K562 (cell line): Measurements from ENCODE around the gene LSM12.

ENCODE experiments used
- AFF1 ChIP-seq, 2 experiments: fragments of 450-650 bp; IDR thresholded peaks; 2 replicates each; pipeline ENCODE4 v1.6.1; 2018; ENCODE audit warnings: mild to moderate bottlenecking in 2 of 2, low read depth in 1 of 2; ENCODE audit not compliant: partially characterized antibody in 2 of 2
- CHAMP1 ChIP-seq: fragments of 450-650 bp; IDR thresholded peaks from 2 replicates; pipeline ENCODE4 v1.6.1; 2016; ENCODE audit warnings: mild to moderate bottlenecking
- CREB1 ChIP-seq, 2 experiments: sonication (generic) in 1 of 2; formaldehyde crosslinking in 1 of 2; IDR thresholded peaks; 2 replicates each; pipeline versions ENCODE4 v1.6.1 to v1.8.0; 2012 to 2022; ENCODE audit warnings: inconsistent platforms in 1 of 2, mild to moderate bottlenecking in 1 of 2, missing genetic modification reagents in 1 of 2, moderate library complexity in 1 of 2
- CREB3 ChIP-seq: fragments of 450-650 bp; conservative IDR thresholded peaks from 2 replicates; pipeline ENCODE4 v1.6.1; 2016; ENCODE audit warnings: missing genetic modification characterization, low read depth, mild to moderate bottlenecking, missing compliant biosample characterization, moderate library complexity
- CTCF ChIP-seq, 3 experiments: IDR thresholded peaks in 2 of 3; conservative IDR thresholded peaks in 1 of 3; 2 replicates each; pipeline ENCODE4 v1.5.1; 2011 to 2012; ENCODE audit warnings: low read length in 3 of 3, mild to moderate bottlenecking in 3 of 3, control low read depth in 2 of 3, improper control_type of control experiment in 1 of 3, inconsistent platforms in 1 of 3, low read depth in 1 of 3, mixed read lengths in 1 of 3, moderate library complexity in 1 of 3; ENCODE audit not compliant: insufficient read depth in 2 of 3
- FOXK1 ChIP-seq: sonication (generic); formaldehyde crosslinking; IDR thresholded peaks from 2 replicates; pipeline ENCODE4 v1.8.0; 2022; ENCODE audit warnings: missing genetic modification reagents, mild to moderate bottlenecking, borderline replicate concordance
- JUN ChIP-seq, 2 experiments: sonication (generic) in 1 of 2; formaldehyde crosslinking in 1 of 2; IDR thresholded peaks; 2 replicates each; pipeline versions ENCODE4 v1.6.1 to v1.8.0; 2012 to 2022; ENCODE audit warnings: borderline replicate concordance in 2 of 2, mild to moderate bottlenecking in 2 of 2, improper control_type of control experiment in 1 of 2, low read depth in 1 of 2, low read length in 1 of 2, missing genetic modification reagents in 1 of 2
- MTF1 ChIP-seq: fragments of 250-450 bp; sonication (Bioruptor Pico); IDR thresholded peaks from 2 replicates; pipeline ENCODE4 v1.9.0; 2021; ENCODE audit warnings: moderate library complexity, mild to moderate bottlenecking, inconsistent platforms, borderline replicate concordance
- NFE2 ChIP-seq: IDR thresholded peaks from 2 replicates; pipeline ENCODE4 v1.6.1; 2014; ENCODE audit warnings: antibody characterized with exemption, low read depth
- SIRT6 ChIP-seq: IDR thresholded peaks from one replicate; pipeline ENCODE4 v1.6.1; 2012; ENCODE audit warnings: low read depth, mild to moderate bottlenecking, control low read depth, inconsistent platforms, low read length, moderate library complexity
- SIX5 ChIP-seq, 2 experiments: IDR thresholded peaks; 2 replicates each; pipeline ENCODE4 v1.6.1; 2011; ENCODE audit warnings: low read length in 2 of 2, borderline replicate concordance in 1 of 2, low read depth in 1 of 2, mild to moderate bottlenecking in 1 of 2, moderate library complexity in 1 of 2; ENCODE audit not compliant: insufficient read depth in 1 of 2
- TAF15 ChIP-seq: fragments of 200-400 bp; formaldehyde crosslinking; IDR thresholded peaks from 2 replicates; pipeline ENCODE4 v1.6.1; 2017; ENCODE audit warnings: mild to moderate bottlenecking, low read depth, low read length, moderate library complexity
- ZNF766 ChIP-seq: fragments of 200-800 bp; sonication (Bioruptor generic); conservative IDR thresholded peaks from 2 replicates; pipeline ENCODE4 v1.6.1; 2016; ENCODE audit warnings: missing genetic modification characterization, missing compliant biosample characterization
- TF ChIP-seq, protein P1 (sequence below), 2 experiments: fragments of 450-650 bp; formaldehyde crosslinking in 1 of 2; IDR thresholded peaks; 2 replicates each; pipeline versions ENCODE4 v1.4.0 to v1.6.1; 2014 to 2020; ENCODE audit warnings: mild to moderate bottlenecking in 2 of 2, borderline replicate concordance in 1 of 2, low read depth in 1 of 2

DNA sequence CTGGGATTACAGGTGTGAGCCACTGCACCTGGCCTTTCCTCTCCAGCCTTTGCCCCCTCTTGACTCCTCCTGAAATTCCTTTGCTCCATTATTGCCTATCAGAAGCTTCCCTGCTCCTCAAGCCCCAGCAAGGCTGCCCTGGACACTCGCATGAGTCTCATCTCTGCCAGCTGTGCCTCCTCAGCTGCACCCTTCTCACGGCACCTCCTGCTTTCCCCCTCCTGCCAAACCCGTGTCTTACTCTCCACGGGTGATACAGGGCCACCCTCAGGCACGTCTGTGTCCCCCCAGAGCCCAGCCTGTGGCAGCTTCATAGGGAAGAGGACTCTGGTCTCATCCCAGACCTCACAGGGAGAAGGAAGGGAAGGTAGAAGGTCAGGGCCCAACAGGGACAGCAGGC lies 19.4 kb upstream of the LSM12 start:
- no peak for TF ChIP-seq SIX5 (IDR thresholded peaks at IDR 0.05; ENCODE audit: borderline replicate concordance in 1 of 2, insufficient read depth in 1 of 2, low read depth in 1 of 2, low read length in 2 of 2)
- TF ChIP-seq MTF1 (CRISPR knock-in tag): no peak
- TF ChIP-seq CHAMP1: no peak
- TF ChIP-seq CTCF (IDR thresholded peaks at IDR 0.05 in 2 of 3, conservative IDR thresholded peaks at IDR 0.05 in 1 of 3; ENCODE audit: insufficient read depth in 2 of 3, low read depth in 1 of 3, low read length in 3 of 3): no peak
- TF ChIP-seq ZNF766: no peak
- TF ChIP-seq CREB3 (tag): no peak
- no peak for TF ChIP-seq SIRT6
- no peak for TF ChIP-seq CREB1 (IDR thresholded peaks at IDR 0.05)
- TF ChIP-seq CREB1 (CRISPR knock-in tag; IDR thresholded peaks at IDR 0.05): no peak
- TF ChIP-seq NFE2: no peak
- no peak for TF ChIP-seq FOXK1 (CRISPR knock-in tag)
- no peak for TF ChIP-seq TAF15
- TF ChIP-seq, protein P1, sequence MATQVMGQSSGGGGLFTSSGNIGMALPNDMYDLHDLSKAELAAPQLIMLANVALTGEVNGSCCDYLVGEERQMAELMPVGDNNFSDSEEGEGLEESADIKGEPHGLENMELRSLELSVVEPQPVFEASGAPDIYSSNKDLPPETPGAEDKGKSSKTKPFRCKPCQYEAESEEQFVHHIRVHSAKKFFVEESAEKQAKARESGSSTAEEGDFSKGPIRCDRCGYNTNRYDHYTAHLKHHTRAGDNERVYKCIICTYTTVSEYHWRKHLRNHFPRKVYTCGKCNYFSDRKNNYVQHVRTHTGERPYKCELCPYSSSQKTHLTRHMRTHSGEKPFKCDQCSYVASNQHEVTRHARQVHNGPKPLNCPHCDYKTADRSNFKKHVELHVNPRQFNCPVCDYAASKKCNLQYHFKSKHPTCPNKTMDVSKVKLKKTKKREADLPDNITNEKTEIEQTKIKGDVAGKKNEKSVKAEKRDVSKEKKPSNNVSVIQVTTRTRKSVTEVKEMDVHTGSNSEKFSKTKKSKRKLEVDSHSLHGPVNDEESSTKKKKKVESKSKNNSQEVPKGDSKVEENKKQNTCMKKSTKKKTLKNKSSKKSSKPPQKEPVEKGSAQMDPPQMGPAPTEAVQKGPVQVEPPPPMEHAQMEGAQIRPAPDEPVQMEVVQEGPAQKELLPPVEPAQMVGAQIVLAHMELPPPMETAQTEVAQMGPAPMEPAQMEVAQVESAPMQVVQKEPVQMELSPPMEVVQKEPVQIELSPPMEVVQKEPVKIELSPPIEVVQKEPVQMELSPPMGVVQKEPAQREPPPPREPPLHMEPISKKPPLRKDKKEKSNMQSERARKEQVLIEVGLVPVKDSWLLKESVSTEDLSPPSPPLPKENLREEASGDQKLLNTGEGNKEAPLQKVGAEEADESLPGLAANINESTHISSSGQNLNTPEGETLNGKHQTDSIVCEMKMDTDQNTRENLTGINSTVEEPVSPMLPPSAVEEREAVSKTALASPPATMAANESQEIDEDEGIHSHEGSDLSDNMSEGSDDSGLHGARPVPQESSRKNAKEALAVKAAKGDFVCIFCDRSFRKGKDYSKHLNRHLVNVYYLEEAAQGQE (IDR thresholded peaks at IDR 0.05; ENCODE audit: borderline replicate concordance): no peak
- TF ChIP-seq, protein P1 (CRISPR knock-in tag; IDR thresholded peaks at IDR 0.05; ENCODE audit: low read depth): no peak
- TF ChIP-seq AFF1 (IDR thresholded peaks at IDR 0.05; ENCODE audit: low read depth in 1 of 2, partially characterized antibody in 2 of 2): no peak
- no peak for TF ChIP-seq JUN (IDR thresholded peaks at IDR 0.05; ENCODE audit: borderline replicate concordance, low read depth, low read length)
- no peak for TF ChIP-seq JUN (CRISPR knock-in tag; IDR thresholded peaks at IDR 0.05; ENCODE audit: borderline replicate concordance)
